ENCODE measurements around the gene UEVLD. TPM values are rescaled to one million over a fixed set of nuclear protein-coding genes. Genes with fewer than 3 reads are reported as not detected.

UEVLD gene
- total RNA-seq, 4 donors from 2014 or later: 9.6 to 25.8 (median 15.8) TPM

- Histone ChIP-seq H3K4me3 (peak overlapping the region; percentile 69 to 95 (median 90)), H3K9me3 (no peaks in the 10 kb centered on the region), H3K27me3 (no peaks in the 10 kb centered on the region), H3K4me1 (peaks cover 0 to 56% (median 2%) of the 10 kb centered on the region in 4 donors), H3K36me3 (peaks cover 0 to 13% (median 0%) of the 10 kb centered on the region in 3 donors), H3K27ac (peak overlapping the region; percentile 79 to 99 (median 96))
- TF ChIP-seq CTCF (IDR thresholded peaks at IDR 0.05): no peak
- no peak for TF ChIP-seq POLR2A (IDR thresholded peaks at IDR 0.05)
- TF ChIP-seq EP300 (IDR thresholded peaks at IDR 0.05): no peak
- no peak for DNase-seq (ENCODE audit: low spot score in 2 of 2)
- WGBS, 2 donors: 1 to 2% methylated on average over 8 of the region's 8 CpGs
Observed at GRCh38 chr11:18526130-18526520, 62.4 kb downstream of the UEVLD start.

GRCh38 chr11:18524248-18524647, 64.3 kb downstream of the UEVLD start:
- Histone ChIP-seq H3K27me3 (no peaks in the 10 kb centered on the region), H3K36me3 (peaks cover 0 to 6% (median 0%) of the 10 kb centered on the region in 3 donors), H3K27ac (no peak overlapping the region), H3K9me3 (no peaks in the 10 kb centered on the region), H3K4me3 (no peak overlapping the region), H3K4me1 (peaks cover 0 to 56% (median 2%) of the 10 kb centered on the region in 4 donors)
- 77 to 96% methylated on average over 1 of the region's 1 CpG for WGBS, 2 donors
- DNase-seq (ENCODE audit: low spot score in 2 of 2): no peak
- TF ChIP-seq EP300 (IDR thresholded peaks at IDR 0.05): no peak
- no peak for TF ChIP-seq CTCF (IDR thresholded peaks at IDR 0.05)
- no peak for TF ChIP-seq POLR2A (IDR thresholded peaks at IDR 0.05)

GRCh38 chr11:18523084-18523483, 65.5 kb downstream of the UEVLD start:
- TF ChIP-seq POLR2A (IDR thresholded peaks at IDR 0.05) (no peak), EP300 (IDR thresholded peaks at IDR 0.05) (no peak), CTCF (IDR thresholded peaks at IDR 0.05) (no peak)
- WGBS, 2 donors: 85 to 90% methylated on average over 3 of the region's 3 CpGs
- H3K4me3 ChIP-seq: no peak overlapping the region
- no peak overlapping the region for H3K27ac ChIP-seq
- no peaks in the 10 kb centered on the region for H3K9me3 ChIP-seq
- H3K27me3 ChIP-seq: no peaks in the 10 kb centered on the region
- DNase-seq (ENCODE audit: low spot score in 2 of 2): no peak
- peaks cover 0 to 48% (median 2%) of the 10 kb centered on the region in 4 donors for H3K4me1 ChIP-seq
- H3K36me3 ChIP-seq: peaks cover 0 to 11% (median 0%) of the 10 kb centered on the region in 3 donors

GRCh38 chr11:18522388-18522787, 66.1 kb downstream of the UEVLD start:
- WGBS, 2 donors: 73% methylated on average over 4 of the region's 4 CpGs
- Histone ChIP-seq H3K9me3 (no peaks in the 10 kb centered on the region), H3K36me3 (peaks cover 0 to 11% (median 0%) of the 10 kb centered on the region in 3 donors), H3K27ac (no peak overlapping the region), H3K4me1 (peaks cover 0 to 41% (median 2%) of the 10 kb centered on the region in 4 donors), H3K27me3 (no peaks in the 10 kb centered on the region), H3K4me3 (no peak overlapping the region)
- no peak for DNase-seq (ENCODE audit: low spot score in 2 of 2)
- TF ChIP-seq CTCF (IDR thresholded peaks at IDR 0.05): no peak
- no peak for TF ChIP-seq POLR2A (IDR thresholded peaks at IDR 0.05)
- TF ChIP-seq EP300 (IDR thresholded peaks at IDR 0.05): no peak

- Histone ChIP-seq H3K36me3 (peaks cover 0 to 20% (median 0%) of the 10 kb centered on the region in 3 donors), H3K9me3 (no peaks in the 10 kb centered on the region)
- 95 to 96% methylated on average over 3 of the region's 3 CpGs for WGBS, 2 donors
Observed at GRCh38 chr11:18521122-18521521, 67.4 kb downstream of the UEVLD start.

More at GRCh38 chr11:18521122-18521521, 67.4 kb downstream of the UEVLD start:
- H3K27me3 ChIP-seq: no peaks in the 10 kb centered on the region
- TF ChIP-seq CTCF (IDR thresholded peaks at IDR 0.05) (no peak), POLR2A (IDR thresholded peaks at IDR 0.05) (no peak), EP300 (IDR thresholded peaks at IDR 0.05) (no peak)
- no peak overlapping the region for H3K4me3 ChIP-seq
- no peak for DNase-seq (ENCODE audit: low spot score in 2 of 2)
- H3K27ac ChIP-seq: no peak overlapping the region
- H3K4me1 ChIP-seq: peaks cover 0 to 39% (median 2%) of the 10 kb centered on the region in 4 donors

All from tibial nerve (tissue), 4 donors.